HK-2 (cell line): ENCODE data around the gene DHX29.

Experiments used
- DNase-seq: peaks from one replicate; pipeline ENCODE4 v3.0.0-alpha.2; 2018; ENCODE audit not compliant: unreplicated experiment

DHX29 gene

GRCh38 chr5:55313870-55314617 is 6.5 kb upstream of the DHX29 start:
- DNase-seq: no peak

GRCh38 chr5:55308254-55308836 is 851 bp upstream of the DHX29 start:
- no peak for DNase-seq

GRCh38 chr5:55306641-55307382 is 682 bp downstream of the DHX29 start:
- no peak for DNase-seq

GRCh38 chr5:55305345-55305744 is 2.1 kb downstream of the DHX29 start:
- DNase-seq: no peak

- no peak for DNase-seq
These were observed 2.9 kb downstream of the DHX29 start for GRCh38 chr5:55304584-55304983.

- no peak for DNase-seq
These were observed 4.2 kb downstream of the DHX29 start for GRCh38 chr5:55303238-55303690.

GRCh38 chr5:55300890-55301289 is 6.6 kb downstream of the DHX29 start:
- DNase-seq: no peak

- no peak for DNase-seq
These were observed 12.6 kb downstream of the DHX29 start for GRCh38 chr5:55294935-55295334.

- no peak for DNase-seq
These were observed 16.5 kb downstream of the DHX29 start for GRCh38 chr5:55290991-55291390.

- DNase-seq: no peak
These were observed 17.7 kb downstream of the DHX29 start for GRCh38 chr5:55289808-55290207.

- no peak for DNase-seq
These were observed 21.0 kb downstream of the DHX29 start for GRCh38 chr5:55286411-55286933.

- DNase-seq: no peak
These were observed 28.7 kb downstream of the DHX29 start for GRCh38 chr5:55278778-55279177.

- no peak for DNase-seq
These were observed 30.7 kb downstream of the DHX29 start for GRCh38 chr5:55276771-55277170.

GRCh38 chr5:55258339-55258738 is 49.2 kb downstream of the DHX29 start:
- no peak for DNase-seq

- DNase-seq: no peak
These were observed 52.7 kb downstream of the DHX29 start for GRCh38 chr5:55254802-55255201.

GRCh38 chr5:55250064-55250463 is 57.4 kb downstream of the DHX29 start:
- no peak for DNase-seq

- no peak for DNase-seq
These were observed 65.7 kb downstream of the DHX29 start for GRCh38 chr5:55241746-55242145.

GRCh38 chr5:55236800-55237199 is 70.7 kb downstream of the DHX29 start:
- no peak for DNase-seq

- peak; percentile 46 for DNase-seq
These were observed 73.3 kb downstream of the DHX29 start for GRCh38 chr5:55234121-55234700.

- peak; percentile 79 for DNase-seq
These were observed 74.2 kb downstream of the DHX29 start, which contains the start of gene CCNO for GRCh38 chr5:55232985-55233928. Gene CCNO (minus strand): TSS chr5:55233608. CDS start chr5:55233523, 85 bp downstream.
